ENCODE data around the gene SLC7A11.
"Not testable (repeated sequence)": the region's sequence is repeated elsewhere in the genome, so short reads cannot be mapped to it uniquely, and the experiment has no call there.

The SLC7A11 gene

GRCh38 chr4:138241281-138242075 is 671 bp downstream of the SLC7A11 start:
- DNase-seq: peak; percentile 47

DNA sequence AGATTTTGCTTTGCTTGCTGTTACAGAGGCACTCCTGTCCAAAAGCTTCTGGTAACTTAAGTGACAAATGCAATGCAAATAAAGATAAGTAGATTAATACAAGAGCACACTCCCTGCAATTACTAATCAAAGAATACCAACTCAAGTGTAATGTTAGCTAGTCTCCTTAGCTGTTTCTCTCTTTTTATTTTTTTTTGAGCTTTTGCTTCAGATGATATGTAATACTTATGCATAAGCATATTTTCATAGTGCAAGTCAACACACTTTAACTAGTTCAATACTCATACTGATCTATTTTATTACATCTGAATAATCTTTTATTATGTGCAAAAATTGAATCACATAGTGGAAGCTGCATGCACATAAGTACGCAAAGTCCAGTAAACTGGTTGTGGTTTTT is 2.7 kb downstream of the SLC7A11 start:
- no peak for DNase-seq

DNA sequence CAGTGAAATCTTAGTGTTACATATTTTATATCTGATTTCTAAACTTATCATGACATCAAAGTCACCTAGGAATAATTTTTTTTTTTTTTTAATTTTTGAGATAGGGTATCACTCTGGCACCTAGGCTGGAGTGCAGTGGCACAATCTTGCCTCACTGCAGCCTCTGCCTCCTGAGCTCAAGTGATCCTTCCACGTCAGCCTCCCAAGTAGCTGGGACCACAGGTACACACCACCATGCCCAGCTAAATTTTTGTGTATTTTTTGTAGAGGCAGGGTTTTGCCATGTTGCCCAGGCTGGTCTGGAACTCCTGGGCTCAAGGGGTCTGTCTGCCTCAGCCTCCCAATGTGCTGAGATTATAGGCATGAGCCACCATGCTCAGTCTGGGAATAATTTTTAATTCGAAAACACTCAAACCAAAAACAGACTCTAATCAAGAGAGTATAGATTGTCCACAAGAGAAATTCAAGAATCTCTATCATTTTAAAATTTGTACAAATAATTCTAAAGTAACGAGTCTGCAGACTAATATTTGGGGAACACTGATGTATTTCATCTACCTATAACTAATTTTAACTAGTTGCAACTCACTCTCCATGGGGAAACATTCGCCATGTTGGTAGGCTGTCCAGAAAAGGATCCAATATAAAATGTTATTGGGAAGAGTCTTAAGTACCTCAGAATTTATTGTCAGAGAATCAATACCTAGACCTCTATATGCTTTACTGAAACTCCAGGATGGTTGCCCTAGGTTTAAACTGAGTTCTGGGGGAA is 3.4 kb downstream of the SLC7A11 start:
- DNase-seq: no peak

DNA sequence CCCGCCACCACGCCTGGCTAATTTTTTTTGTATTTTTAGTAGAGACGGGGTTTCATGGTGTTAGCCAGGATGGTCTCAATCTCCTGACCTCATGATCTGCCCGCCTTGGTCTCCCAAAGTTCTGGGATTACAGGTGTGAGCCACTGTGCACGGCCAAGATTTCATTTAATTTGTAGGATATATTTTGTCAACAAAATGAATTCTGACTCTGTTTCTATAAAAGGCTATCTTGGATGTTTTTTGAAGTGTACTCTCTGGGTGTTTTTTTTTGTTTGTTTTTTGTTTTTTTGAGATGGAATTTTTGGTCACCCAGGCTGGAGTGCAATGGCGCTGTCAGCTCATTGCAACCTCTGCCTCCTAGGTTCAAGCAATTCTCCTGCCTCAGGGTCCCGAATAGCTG is 5.0 kb downstream of the SLC7A11 start:
- not testable (repeated sequence) for DNase-seq

GRCh38 chr4:138236037-138236436 is 6.1 kb downstream of the SLC7A11 start:
- DNase-seq: no peak

DNA sequence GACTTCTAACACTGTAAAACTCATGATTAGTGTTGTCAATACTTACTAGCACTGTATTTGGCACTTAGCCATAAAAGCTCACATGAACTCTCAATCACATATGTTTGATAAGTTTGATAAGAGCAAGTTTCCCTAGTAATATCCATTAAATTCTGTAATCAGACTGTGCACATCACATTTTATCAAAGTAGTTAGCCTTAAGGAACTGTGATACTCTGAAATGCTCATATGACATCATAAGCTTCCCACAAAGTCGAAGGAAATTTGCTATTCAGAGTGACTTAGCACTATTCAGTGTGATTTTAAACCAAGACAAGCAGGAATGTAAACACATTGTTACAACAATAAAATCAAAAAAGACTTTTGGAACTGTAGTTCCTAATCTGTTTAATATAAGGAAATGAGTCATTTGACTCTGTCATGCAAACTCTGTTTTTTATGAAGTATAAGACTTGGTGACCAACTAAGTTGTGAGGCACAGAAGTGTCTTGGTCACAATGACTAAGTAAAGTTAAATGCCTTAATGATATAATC is 6.7 kb downstream of the SLC7A11 start:
- DNase-seq: no peak

- DNase-seq: no peak
Observed at GRCh38 chr4:138234248-138234647, 7.9 kb downstream of the SLC7A11 start.

GRCh38 chr4:138233313-138234034 is 8.7 kb downstream of the SLC7A11 start:
- no peak for DNase-seq

GRCh38 chr4:138232364-138232763 is 9.8 kb downstream of the SLC7A11 start:
- no peak for DNase-seq

- no peak for DNase-seq
Observed at GRCh38 chr4:138230048-138230447, 12.1 kb downstream of the SLC7A11 start.

DNA sequence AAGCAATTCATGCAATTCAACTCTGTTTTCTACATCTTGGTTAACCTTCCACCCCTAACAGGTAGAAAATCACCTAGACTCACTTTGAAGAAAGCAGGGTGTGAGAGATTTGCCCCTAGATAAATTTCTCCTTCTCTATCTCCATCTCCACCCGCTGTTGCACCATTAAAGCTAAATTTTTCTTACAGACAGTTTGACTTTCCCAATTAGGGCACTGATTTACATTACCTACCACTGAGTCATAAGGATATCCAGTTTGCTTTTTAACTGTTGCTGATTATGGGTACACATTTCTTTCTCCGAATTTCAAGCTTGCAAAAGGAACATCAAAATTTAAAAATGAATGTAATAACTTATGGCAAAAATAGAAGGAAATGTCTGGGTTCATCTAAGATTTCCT is 13.0 kb downstream of the SLC7A11 start:
- no peak for DNase-seq

- DNase-seq: no peak
Observed at GRCh38 chr4:138226351-138226750, 15.8 kb downstream of the SLC7A11 start.

DNA sequence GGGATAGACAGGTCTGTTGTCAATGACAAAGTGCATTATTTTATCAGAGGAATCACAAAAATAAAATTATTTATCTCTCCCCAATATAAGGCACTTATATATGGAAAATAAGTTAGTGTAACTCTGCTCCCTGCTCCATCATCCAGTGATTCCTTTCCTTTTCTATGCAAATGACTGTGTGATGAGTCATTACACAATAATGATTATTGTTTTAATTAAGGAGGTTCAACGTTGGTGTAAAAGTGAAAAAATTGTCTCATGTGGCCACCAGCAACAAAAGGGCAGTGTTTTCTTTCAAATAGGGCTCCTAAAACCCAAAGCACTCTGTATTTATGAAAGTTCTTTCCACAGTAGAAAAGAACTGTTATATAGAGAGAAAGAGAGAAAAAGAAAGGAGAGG is 16.7 kb downstream of the SLC7A11 start:
- no peak for DNase-seq

DNA sequence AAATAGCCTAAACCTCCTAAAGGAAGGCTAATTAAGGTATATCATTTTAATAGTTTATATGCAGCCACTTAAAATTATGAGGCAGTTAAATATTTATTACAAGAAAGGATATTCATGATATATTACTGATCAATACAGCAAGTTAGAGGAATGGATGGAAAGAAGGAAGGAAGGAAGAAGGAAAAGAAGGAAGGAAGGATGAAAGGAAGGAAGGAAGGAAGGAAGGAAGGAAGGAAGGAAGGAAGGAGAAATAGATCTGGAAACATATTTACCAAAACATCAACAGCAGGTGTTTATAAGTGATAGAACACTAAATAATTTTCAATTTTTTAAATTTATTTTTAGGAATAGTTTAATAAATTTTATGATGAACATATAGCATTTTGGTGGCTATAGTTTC is 17.5 kb downstream of the SLC7A11 start:
- no peak for DNase-seq

GRCh38 chr4:138223231-138223910 is 18.8 kb downstream of the SLC7A11 start:
- DNase-seq: peak; percentile 44

DNA sequence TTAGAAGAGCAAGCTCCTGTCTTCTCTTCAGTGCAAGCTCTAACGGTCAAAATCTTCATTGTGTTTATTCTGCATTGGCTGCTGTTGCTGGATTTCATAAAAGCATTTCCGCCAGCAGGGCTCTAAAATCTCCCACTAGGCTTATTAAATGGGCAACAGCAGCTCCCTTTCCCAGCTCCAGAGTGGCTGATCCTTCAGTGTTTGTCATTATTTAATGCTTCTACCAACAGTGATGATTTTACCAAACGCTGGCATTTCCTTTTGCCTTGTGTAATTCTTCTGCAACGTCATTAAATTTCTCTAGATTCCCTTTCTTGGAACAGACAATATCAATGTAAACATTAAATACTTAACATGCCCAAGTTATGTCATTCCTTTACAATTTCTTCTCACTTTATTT is 20.1 kb downstream of the SLC7A11 start:
- DNase-seq: peak; percentile 9

GRCh38 chr4:138218976-138219375 is 23.2 kb downstream of the SLC7A11 start:
- DNase-seq: no peak

GRCh38 chr4:138217567-138217966 is 24.6 kb downstream of the SLC7A11 start:
- no peak for DNase-seq

DNA sequence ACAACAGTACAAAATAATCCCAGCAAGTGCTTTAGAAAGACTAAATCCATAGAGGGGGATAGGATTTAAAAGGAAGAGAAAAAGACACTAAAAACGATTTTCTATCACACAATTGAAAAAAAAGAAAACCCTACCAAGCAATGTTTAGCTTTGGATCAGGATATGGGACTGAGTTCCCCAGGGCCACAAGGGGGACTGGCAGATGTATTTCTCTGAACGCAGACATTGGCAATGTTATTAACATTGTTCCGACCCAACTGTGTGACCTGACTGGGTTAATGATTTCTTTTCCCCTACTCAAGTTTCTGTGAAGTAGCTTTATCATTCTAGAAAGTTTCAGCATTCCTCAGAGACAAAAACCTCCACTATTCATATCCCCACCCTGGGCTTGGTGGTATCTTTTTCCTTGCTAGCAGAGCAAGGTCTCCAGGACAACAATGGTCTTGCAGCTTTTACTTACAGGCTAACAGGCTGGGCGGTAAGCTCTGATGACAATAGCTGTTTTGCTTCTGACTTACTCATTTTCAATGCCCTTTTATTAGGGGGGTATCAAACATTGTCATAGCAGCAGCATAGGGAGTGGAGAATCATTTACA is 25.8 kb downstream of the SLC7A11 start:
- DNase-seq: no peak

GRCh38 chr4:138210576-138210975 is 31.6 kb downstream of the SLC7A11 start:
- DNase-seq: not testable (repeated sequence)

DNA sequence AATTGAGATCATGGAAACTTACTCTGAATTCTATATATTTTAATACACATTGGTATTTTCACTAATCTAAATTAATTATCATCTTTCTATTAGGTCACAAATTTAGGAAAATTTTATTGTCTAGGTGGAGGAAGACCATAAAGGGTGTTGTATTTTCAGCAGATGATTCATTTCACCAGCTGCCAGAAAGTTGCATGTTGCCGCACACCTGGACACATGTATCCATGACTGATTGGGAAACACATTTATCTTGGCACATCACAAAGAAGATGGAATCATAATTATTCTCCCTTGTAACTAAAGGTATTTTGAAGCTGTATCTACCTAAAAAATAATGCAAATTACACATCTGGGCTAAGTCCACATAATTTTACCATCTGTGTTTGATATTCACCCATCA is 33.1 kb downstream of the SLC7A11 start:
- DNase-seq: no peak

DNA sequence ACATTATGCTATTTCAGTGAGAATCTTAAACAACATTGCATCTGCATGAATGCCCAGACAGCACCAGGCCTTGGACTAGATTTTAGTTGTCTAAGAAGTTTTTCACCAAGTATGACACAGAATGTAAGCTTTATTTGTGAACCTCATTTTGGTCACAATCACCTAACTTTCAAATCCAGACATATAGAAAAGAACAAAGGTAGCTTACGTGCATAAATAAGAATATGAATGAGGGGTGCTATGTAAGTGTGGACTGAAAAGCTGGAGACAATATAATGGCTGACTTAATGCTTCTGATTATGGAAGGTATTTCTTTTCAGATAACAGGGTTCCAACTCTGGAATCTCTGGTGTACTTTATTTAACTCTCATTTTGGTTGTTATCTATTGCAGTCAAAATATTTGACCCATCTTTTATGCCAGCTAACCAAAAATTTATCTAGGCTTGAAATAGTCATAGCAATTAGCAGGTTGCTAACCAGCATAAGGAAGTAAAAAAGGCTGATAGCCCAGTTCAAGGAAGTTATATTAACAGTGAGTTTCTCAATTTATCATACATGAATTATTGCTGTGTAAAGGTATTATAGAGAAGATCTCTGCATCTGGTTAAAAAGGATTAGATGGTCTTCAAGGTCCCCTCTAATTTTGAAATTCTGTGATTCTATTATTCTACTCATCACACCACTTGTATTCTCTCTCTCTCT is 36.5 kb downstream of the SLC7A11 start:
- DNase-seq: no peak

Data from NCI-H146 (cell line).